GM12892 (cell line): ENCODE results near the gene SOX11.

Experiments
- DNase-seq: peaks from one replicate; pipeline ENCODE4 v3.0.0; 2011; ENCODE audit not compliant: insufficient read length
- FAIRE-seq: peaks from 2 replicates; lab custom pipeline; 2011; peaks lifted over from hg19 to GRCh38; lab: Jason Lieb, UNC
- POLR2A ChIP-seq: IDR thresholded peaks from 2 replicates; pipeline ENCODE4 v1.6.1; 2011; ENCODE audit warnings: low read depth, low read length, control low read depth
- POLR2AphosphoS5 ChIP-seq: IDR thresholded peaks from 2 replicates; pipeline ENCODE4 v1.6.1; 2011; ENCODE audit warnings: low read depth, low read length, control low read depth
- TAF1 ChIP-seq: IDR thresholded peaks from 2 replicates; pipeline ENCODE4 v1.6.1; 2011; ENCODE audit warnings: low read depth, mild to moderate bottlenecking, control low read depth, low read length, borderline replicate concordance

Gene SOX11

GRCh38 chr2:5706717-5707455 is 14.7 kb downstream of the SOX11 start:
- TF ChIP-seq POLR2A (no peak), TAF1 (no peak), POLR2AphosphoS5 (no peak)
- FAIRE-seq (no peak), DNase-seq (no peak)

- no peak for DNase-seq
- TF ChIP-seq TAF1: no peak
- TF ChIP-seq POLR2A: no peak
- TF ChIP-seq POLR2AphosphoS5: no peak
- FAIRE-seq: no peak
These were observed 18.4 kb downstream of the SOX11 start for GRCh38 chr2:5710615-5711014.

- no peak for DNase-seq
- FAIRE-seq: no peak
- TF ChIP-seq POLR2AphosphoS5 (no peak), POLR2A (no peak), TAF1 (no peak)
These were observed 20.9 kb downstream of the SOX11 start for GRCh38 chr2:5713101-5713500.

GRCh38 chr2:5719629-5720334 is 27.6 kb downstream of the SOX11 start:
- TF ChIP-seq POLR2A: no peak
- FAIRE-seq: no peak

GRCh38 chr2:5720426-5720825 is 28.2 kb downstream of the SOX11 start:
- TF ChIP-seq TAF1 (no peak), POLR2A (no peak)
- DNase-seq (no peak), FAIRE-seq (no peak)

More at GRCh38 chr2:5719629-5720334, 27.6 kb downstream of the SOX11 start:
- no peak for DNase-seq

GRCh38 chr2:5722236-5722635 is 30.1 kb downstream of the SOX11 start:
- DNase-seq: no peak
- FAIRE-seq: no peak
- TF ChIP-seq POLR2AphosphoS5: no peak
- no peak for TF ChIP-seq POLR2A

GRCh38 chr2:5723791-5724735 is 31.9 kb downstream of the SOX11 start:
- FAIRE-seq (no peak), DNase-seq (no peak)
- no peak for TF ChIP-seq TAF1
- TF ChIP-seq POLR2AphosphoS5: no peak
- no peak for TF ChIP-seq POLR2A

GRCh38 chr2:5725072-5725471 is 32.9 kb downstream of the SOX11 start:
- no peak for DNase-seq
- no peak for FAIRE-seq
- TF ChIP-seq POLR2AphosphoS5: no peak
- no peak for TF ChIP-seq TAF1
- TF ChIP-seq POLR2A: no peak

- TF ChIP-seq POLR2A (no peak), TAF1 (no peak), POLR2AphosphoS5 (no peak)
- FAIRE-seq (no peak), DNase-seq (no peak)
These were observed 33.7 kb downstream of the SOX11 start for GRCh38 chr2:5725794-5726463.

- no peak for FAIRE-seq
These were observed 35.1 kb downstream of the SOX11 start for GRCh38 chr2:5727235-5727634.

GRCh38 chr2:5729416-5729815 is 37.2 kb downstream of the SOX11 start:
- no peak for FAIRE-seq

More at GRCh38 chr2:5727235-5727634, 35.1 kb downstream of the SOX11 start:
- DNase-seq: no peak
- TF ChIP-seq POLR2A (no peak), POLR2AphosphoS5 (no peak), TAF1 (no peak)

More at GRCh38 chr2:5729416-5729815, 37.2 kb downstream of the SOX11 start:
- no peak for TF ChIP-seq TAF1
- no peak for DNase-seq
